Osteoblast (primary cell): ENCODE data around the gene ATP13A1. TPM values are rescaled to one million over a fixed set of nuclear protein-coding genes. Genes with fewer than 3 reads are reported as not detected.
A peak's percentile ranks its signal among the peaks of the same experiment; 100 is the strongest.

Experiments
- DNase-seq: peaks from one replicate; pipeline ENCODE4 v3.0.0; 2011; ENCODE audit warnings: low spot score, mixed read lengths; ENCODE audit not compliant: insufficient read length; ENCODE audit errors: missing footprints
- H2AFZ ChIP-seq: 2 replicates; pipeline ENCODE4 v1.6.0; 2011; ENCODE audit warnings: mild to moderate bottlenecking, low read length
- H3K27ac ChIP-seq: 2 replicates; pipeline ENCODE4 v1.5.1; 2011; ENCODE audit warnings: mild to moderate bottlenecking, low read depth, low read length, moderate library complexity
- H3K27me3 ChIP-seq: 2 replicates; pipeline ENCODE4 v1.6.0; 2012; ENCODE audit warnings: mild to moderate bottlenecking, control low read depth, inconsistent platforms, low read length, moderate library complexity; ENCODE audit not compliant: insufficient read depth
- H3K36me3 ChIP-seq: 2 replicates; pipeline ENCODE4 v1.5.1; 2011; ENCODE audit warnings: mild to moderate bottlenecking, low read length, control low read depth, moderate library complexity; ENCODE audit not compliant: insufficient read depth
- H3K4me1 ChIP-seq: 2 replicates; pipeline ENCODE4 v1.5.1; 2011; ENCODE audit warnings: mild to moderate bottlenecking, low read length, control low read depth, moderate library complexity; ENCODE audit not compliant: insufficient read depth
- H3K4me2 ChIP-seq: 2 replicates; pipeline ENCODE4 v1.6.0; 2011; ENCODE audit warnings: mild to moderate bottlenecking, low read length; ENCODE audit not compliant: insufficient read depth
- H3K4me3 ChIP-seq: fragments of 200-600 bp; sonication (generic); 3 replicates; pipeline ENCODE4 v1.5.1; 2012; ENCODE audit warnings: mild to moderate bottlenecking, low read length, inconsistent platforms; ENCODE audit not compliant: insufficient read depth
- H3K79me2 ChIP-seq: 2 replicates; pipeline ENCODE4 v1.6.0; 2012; ENCODE audit warnings: mild to moderate bottlenecking, low read length, control low read depth, inconsistent platforms; ENCODE audit not compliant: insufficient read depth
- H3K9me3 ChIP-seq: 2 replicates; pipeline ENCODE4 v1.5.1; 2011; ENCODE audit warnings: low read depth, low read length, control low read depth
- H4K20me1 ChIP-seq: 2 replicates; pipeline ENCODE4 v1.6.0; 2012; ENCODE audit warnings: mild to moderate bottlenecking, low read length, control low read depth; ENCODE audit not compliant: insufficient read depth
- total RNA-seq: library from RNA; depleted of rRNA; stranded (reverse); fragments of >200 nt; gene quantifications from 2 replicates; pipeline ENCODE4 v1.2.3, GENCODE V29; 2012
- TF ChIP-seq, protein P1 (sequence below): IDR thresholded peaks from 2 replicates; pipeline ENCODE4 v1.5.1; 2011; ENCODE audit warnings: mild to moderate bottlenecking, low read depth, low read length, moderate library complexity; ENCODE audit errors: extremely low read depth

Gene ATP13A1
- total RNA-seq, 1 donor: 65.9 TPM

DNA sequence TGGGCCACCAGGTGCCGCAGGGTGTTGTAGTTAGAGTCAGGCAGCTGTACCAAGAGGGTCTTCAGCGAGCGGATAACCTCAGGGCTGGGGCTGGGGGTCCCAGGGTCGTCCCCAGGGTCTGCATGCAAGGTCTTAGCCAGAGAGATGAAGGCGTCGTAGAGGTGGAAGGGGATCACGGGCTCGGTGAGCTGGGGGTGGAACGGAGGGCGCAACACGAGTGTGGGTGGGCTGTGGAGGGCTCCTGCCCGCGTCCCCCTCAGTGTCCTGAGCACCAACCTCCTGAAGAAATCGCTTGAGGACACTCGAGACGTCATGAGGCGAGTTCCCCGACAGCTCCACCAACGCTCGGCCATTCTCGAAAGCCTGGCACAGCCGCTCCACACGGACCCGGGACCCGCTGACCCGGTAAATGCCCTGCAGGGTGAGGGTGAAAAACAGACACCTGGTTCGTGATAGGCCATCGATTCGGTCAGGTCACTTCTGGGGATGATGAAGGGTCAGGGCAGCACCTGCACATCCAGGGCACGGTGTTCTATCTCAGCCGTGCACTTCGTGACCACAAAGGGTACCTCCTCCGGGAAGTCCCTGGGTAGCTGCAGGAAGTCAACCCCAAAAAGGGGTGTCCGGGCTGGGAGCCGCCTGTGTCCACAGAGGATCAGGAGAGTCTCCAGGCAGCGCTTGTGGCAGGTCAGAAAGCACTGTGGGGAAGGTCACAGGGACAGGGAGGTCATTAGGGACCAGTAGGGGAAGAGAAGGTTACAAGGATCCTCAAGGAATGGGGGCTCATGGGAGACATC lies 28.8 kb downstream of the ATP13A1 start:
- H3K4me3 ChIP-seq: no peak overlapping the region
- H3K27ac ChIP-seq: no peak overlapping the region
- no peaks in the 10 kb centered on the region for H3K79me2 ChIP-seq
- H3K27me3 ChIP-seq: no peaks in the 10 kb centered on the region
- no peaks in the 10 kb centered on the region for H4K20me1 ChIP-seq
- H3K4me2 ChIP-seq: no peak overlapping the region
- peaks cover 29% of the 10 kb centered on the region for H3K36me3 ChIP-seq
- peak; percentile 90 for DNase-seq
- no peak overlapping the region for H2AFZ ChIP-seq
- H3K9me3 ChIP-seq: no peaks in the 10 kb centered on the region
- TF ChIP-seq, protein P1, sequence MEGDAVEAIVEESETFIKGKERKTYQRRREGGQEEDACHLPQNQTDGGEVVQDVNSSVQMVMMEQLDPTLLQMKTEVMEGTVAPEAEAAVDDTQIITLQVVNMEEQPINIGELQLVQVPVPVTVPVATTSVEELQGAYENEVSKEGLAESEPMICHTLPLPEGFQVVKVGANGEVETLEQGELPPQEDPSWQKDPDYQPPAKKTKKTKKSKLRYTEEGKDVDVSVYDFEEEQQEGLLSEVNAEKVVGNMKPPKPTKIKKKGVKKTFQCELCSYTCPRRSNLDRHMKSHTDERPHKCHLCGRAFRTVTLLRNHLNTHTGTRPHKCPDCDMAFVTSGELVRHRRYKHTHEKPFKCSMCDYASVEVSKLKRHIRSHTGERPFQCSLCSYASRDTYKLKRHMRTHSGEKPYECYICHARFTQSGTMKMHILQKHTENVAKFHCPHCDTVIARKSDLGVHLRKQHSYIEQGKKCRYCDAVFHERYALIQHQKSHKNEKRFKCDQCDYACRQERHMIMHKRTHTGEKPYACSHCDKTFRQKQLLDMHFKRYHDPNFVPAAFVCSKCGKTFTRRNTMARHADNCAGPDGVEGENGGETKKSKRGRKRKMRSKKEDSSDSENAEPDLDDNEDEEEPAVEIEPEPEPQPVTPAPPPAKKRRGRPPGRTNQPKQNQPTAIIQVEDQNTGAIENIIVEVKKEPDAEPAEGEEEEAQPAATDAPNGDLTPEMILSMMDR: no peak
- no peaks in the 10 kb centered on the region for H3K4me1 ChIP-seq

DNA sequence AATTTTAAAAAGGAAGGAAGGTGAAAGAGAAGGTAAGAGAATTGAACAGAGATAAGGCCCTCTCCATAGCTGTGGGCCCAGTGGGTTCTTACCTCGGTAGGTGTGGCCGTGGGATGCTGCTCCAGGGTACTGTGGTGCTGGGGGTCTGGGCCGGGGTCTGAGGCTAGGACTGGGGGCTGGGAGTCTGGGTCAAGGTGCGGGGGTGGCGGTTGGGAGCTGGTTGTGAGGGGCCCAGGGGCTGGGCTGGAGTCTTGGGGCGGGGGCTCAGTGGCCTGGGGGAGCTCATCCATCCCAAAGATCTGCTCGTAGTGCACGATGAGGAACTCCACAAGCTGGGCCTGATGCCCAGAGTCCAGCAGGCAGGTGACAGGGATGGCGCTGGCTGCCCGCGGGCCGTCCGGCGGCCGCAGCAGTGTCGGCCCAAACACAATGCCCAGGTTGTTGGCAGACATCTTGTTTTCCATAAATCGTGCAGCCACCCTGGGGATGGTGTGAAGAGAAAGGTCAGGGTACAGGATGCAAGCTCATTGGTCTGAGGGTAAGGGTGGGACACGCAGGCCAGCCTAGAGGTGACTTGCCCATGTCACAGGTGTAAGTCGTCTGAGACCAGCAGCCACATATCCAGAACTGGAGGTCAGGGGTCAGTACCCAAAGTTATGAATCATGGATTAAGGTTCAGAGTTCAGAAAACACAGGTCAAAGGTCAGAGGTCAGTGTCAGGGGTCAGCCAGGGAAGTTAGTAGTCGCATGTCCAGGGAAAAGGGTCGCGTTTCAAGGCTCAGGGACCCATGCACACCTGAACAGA lies 29.6 kb downstream of the ATP13A1 start:
- Histone ChIP-seq H3K4me3 (no peak overlapping the region), H3K9me3 (no peaks in the 10 kb centered on the region), H4K20me1 (no peaks in the 10 kb centered on the region), H3K27me3 (no peaks in the 10 kb centered on the region), H2AFZ (no peak overlapping the region), H3K4me1 (no peaks in the 10 kb centered on the region), H3K27ac (no peak overlapping the region), H3K79me2 (no peaks in the 10 kb centered on the region), H3K36me3 (peaks cover 33% of the 10 kb centered on the region), H3K4me2 (no peak overlapping the region)
- TF ChIP-seq, protein P1: no peak
- peak; percentile 73 for DNase-seq

DNA sequence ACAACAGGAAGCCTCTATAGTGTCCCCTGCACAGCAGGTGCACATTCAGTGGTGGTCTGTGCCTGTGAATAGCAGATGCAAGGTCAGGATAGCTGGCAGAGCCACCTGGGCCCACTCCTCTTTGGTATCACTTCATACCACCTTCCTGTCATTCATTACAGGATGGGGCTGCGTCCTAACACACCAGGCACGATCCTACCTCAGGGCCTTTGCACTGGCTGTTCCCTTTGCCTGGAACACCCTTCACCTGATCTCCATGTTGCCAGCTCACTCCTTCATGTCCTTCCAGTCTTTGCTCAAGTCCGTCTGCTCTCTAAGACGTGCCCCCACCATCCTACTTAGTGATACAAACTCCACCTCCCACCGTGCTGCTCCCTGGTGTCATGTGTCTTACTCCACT lies 30.8 kb downstream of the ATP13A1 start:
- H3K27ac ChIP-seq: no peak overlapping the region
- TF ChIP-seq, protein P1: no peak
- H3K4me1 ChIP-seq: peaks cover 6% of the 10 kb centered on the region
- H3K4me3 ChIP-seq: no peak overlapping the region
- H3K27me3 ChIP-seq: no peaks in the 10 kb centered on the region
- peak; percentile 29 for DNase-seq
- no peaks in the 10 kb centered on the region for H3K79me2 ChIP-seq
- H3K36me3 ChIP-seq: peaks cover 33% of the 10 kb centered on the region
- no peaks in the 10 kb centered on the region for H4K20me1 ChIP-seq
- H3K4me2 ChIP-seq: no peak overlapping the region
- no peak overlapping the region for H2AFZ ChIP-seq
- no peaks in the 10 kb centered on the region for H3K9me3 ChIP-seq

DNA sequence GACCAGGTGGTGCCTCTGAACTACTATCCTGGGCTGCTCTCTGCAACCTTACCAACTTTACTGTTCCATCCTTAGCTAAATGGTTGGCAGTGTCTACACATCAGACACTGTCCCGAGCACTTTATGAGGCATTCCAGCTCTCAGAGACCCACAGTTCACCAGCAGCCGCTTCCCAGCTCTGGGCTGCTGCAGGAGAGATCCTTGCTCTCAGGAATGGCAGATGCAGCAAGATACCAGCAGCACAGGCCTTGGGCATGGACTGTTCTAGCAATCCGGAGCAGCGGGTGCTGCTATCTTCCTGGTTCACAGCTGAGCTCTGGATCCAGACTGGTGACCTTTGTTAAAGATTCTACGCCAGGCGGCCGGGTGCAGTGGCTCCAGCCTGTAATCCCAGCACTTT lies 32.1 kb downstream of the ATP13A1 start:
- no peak overlapping the region for H3K27ac ChIP-seq
- no peaks in the 10 kb centered on the region for H3K9me3 ChIP-seq
- H3K36me3 ChIP-seq: peaks cover 26% of the 10 kb centered on the region
- no peaks in the 10 kb centered on the region for H3K27me3 ChIP-seq
- H3K4me2 ChIP-seq: no peak overlapping the region
- no peaks in the 10 kb centered on the region for H3K79me2 ChIP-seq
- DNase-seq: peak; percentile 62
- H4K20me1 ChIP-seq: no peaks in the 10 kb centered on the region
- H3K4me1 ChIP-seq: peaks cover 6% of the 10 kb centered on the region
- TF ChIP-seq, protein P1: no peak
- no peak overlapping the region for H2AFZ ChIP-seq
- H3K4me3 ChIP-seq: no peak overlapping the region
